Right atrium auricular region (tissue), 2 donors: ENCODE measurements around the gene TMEM176B. TPM values are rescaled to one million over a fixed set of nuclear protein-coding genes. Genes with fewer than 3 reads are reported as not detected.

Source experiments
- DNase-seq: peaks from one replicate; pipeline ENCODE4 v3.0.0-alpha.2; 2019; ENCODE audit warnings: low spot score
- H3K27ac ChIP-seq, 2 donors: fragments of 200-600 bp; sonication (generic); 1 replicate in 1 of 2; 2 replicates in 1 of 2; pipeline ENCODE4 v1.5.1; 2016 to 2019
- H3K27me3 ChIP-seq, 2 donors: fragments of 200-600 bp; sonication (generic); one replicate each; pipeline versions ENCODE4 v1.5.1 to v1.6.0; 2017 to 2019
- H3K36me3 ChIP-seq: fragments of 200-600 bp; sonication (generic); one replicate; pipeline ENCODE4 v1.5.1; 2016
- H3K4me1 ChIP-seq, 2 donors: fragments of 200-600 bp; sonication (generic); one replicate each; pipeline versions ENCODE4 v1.5.1 to v1.6.0; 2017 to 2019
- H3K4me3 ChIP-seq, 2 donors: fragments of 200-600 bp; sonication (generic); 1 replicate in 1 of 2; 2 replicates in 1 of 2; pipeline ENCODE4 v1.5.1; 2017 to 2019; ENCODE audit warnings: mild to moderate bottlenecking in 1 of 2, moderate library complexity in 1 of 2
- H3K9me3 ChIP-seq, 2 donors: fragments of 200-600 bp; sonication (generic); one replicate each; pipeline ENCODE4 v1.5.1; 2019
- total RNA-seq, 2 donors: library from RNA; depleted of rRNA; stranded (reverse); fragments of >200 nt; gene quantifications; one replicate each; pipeline ENCODE4 v1.1.0, GENCODE V29; 2016
- TF ChIP-seq, protein P1 (sequence below), 2 donors: fragments of 200-600 bp; sonication (generic); IDR thresholded peaks; one replicate each; pipeline ENCODE4 v1.5.1; 2019; ENCODE audit warnings: antibody characterized with exemption in 2 of 2

Gene TMEM176B
- total RNA-seq, 2 donors from 2014 or later, result 162 to 227 TPM

DNA sequence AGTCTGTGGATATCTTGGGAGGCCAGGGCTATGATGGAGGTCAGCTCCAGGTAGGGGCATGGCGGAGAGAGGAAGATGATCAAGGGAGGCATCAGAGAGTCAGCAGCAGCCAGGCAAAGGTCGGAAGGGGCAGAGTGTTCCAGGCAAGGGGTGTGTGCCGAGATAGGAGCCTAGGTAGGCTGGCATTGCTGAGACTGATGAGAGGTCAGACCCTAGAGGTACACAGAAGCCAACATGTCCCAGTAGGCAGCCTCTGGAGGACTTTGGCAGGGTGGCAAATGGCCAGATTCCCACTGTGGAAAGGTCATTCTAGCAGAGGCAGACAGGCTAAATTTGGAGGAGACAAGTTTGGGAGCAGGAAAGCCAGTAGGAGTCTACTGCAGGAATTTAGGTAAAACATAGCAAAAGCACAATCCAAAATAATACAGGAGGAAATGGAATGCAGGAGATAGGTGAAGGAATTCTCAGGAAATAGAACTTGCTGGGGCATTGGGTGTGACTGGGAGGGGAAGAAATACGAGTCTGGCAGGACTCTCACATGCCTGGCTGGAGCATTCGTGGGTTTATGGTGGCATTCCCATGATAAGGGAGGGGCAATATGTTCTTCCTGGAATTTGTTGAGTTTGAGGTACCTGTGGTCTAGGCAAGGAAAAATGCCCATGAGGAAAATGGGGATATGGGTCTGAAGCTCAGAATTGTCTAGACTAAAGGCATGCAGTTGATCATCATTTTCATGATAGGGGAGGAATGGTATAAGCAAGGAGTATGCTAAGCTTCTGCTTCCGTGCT lies 26.1 kb upstream of the TMEM176B start:
- H3K27ac ChIP-seq, result peak overlapping the region; percentile 33 to 84
- DNase-seq, result no peak

DNA sequence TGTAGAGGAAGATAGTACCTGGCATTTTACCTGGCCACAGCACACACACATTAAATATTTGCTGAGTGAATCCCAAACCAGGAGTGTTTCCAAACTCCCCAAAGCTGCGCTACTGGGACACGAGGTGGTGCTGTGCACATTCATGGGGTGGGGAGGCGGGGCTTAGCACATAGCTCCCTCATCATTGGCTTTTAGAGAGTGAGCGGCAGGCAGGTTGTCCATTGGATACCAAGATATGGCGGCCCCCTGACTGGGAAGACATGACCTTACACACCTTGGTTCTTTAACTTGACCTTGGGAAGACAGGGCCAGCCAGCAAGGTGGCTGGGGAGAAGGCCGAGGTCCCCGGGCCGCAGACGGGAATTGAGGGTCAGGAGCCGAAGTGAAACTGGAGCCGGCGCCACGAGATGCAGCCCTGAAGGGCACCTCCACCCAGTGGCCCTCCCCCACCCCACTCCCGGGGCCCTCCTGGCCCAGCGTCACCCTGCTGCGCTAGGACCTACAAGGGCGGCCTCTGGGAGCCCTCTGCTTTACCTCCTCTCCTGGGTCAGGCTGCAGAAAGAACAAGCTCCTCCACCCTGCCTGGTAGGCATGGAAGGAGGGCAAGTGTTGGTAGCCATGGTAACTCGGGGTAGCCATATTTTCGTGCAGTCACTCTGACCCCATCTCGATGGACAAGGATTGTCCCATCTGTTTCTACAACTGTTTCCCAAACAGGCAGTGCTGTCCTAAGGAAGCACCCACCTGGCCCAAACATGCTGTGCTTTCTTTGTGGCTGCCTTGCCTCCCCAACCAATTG lies 24.4 kb upstream of the TMEM176B start:
- H3K4me3 ChIP-seq, result no peak overlapping the region
- H3K36me3 ChIP-seq, result no peaks in the 10 kb centered on the region
- peak overlapping the region; percentile 54 to 84 for H3K27ac ChIP-seq
- H3K4me1 ChIP-seq, result peaks cover 0 to 39% of the 10 kb centered on the region in 2 donors
- DNase-seq, result no peak
- TF ChIP-seq, protein P1, sequence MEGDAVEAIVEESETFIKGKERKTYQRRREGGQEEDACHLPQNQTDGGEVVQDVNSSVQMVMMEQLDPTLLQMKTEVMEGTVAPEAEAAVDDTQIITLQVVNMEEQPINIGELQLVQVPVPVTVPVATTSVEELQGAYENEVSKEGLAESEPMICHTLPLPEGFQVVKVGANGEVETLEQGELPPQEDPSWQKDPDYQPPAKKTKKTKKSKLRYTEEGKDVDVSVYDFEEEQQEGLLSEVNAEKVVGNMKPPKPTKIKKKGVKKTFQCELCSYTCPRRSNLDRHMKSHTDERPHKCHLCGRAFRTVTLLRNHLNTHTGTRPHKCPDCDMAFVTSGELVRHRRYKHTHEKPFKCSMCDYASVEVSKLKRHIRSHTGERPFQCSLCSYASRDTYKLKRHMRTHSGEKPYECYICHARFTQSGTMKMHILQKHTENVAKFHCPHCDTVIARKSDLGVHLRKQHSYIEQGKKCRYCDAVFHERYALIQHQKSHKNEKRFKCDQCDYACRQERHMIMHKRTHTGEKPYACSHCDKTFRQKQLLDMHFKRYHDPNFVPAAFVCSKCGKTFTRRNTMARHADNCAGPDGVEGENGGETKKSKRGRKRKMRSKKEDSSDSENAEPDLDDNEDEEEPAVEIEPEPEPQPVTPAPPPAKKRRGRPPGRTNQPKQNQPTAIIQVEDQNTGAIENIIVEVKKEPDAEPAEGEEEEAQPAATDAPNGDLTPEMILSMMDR (IDR thresholded peaks at IDR 0.05), result no peak
- no peaks in the 10 kb centered on the region for H3K9me3 ChIP-seq
- no peaks in the 10 kb centered on the region for H3K27me3 ChIP-seq

More for the DNA sequence above, 26.1 kb upstream of the TMEM176B start:
- Histone ChIP-seq H3K9me3 (no peaks in the 10 kb centered on the region), H3K4me1 (peaks cover 0 to 34% of the 10 kb centered on the region in 2 donors), H3K36me3 (no peaks in the 10 kb centered on the region), H3K4me3 (no peak overlapping the region), H3K27me3 (no peaks in the 10 kb centered on the region)
- TF ChIP-seq, protein P1 (IDR thresholded peaks at IDR 0.05), result no peak

DNA sequence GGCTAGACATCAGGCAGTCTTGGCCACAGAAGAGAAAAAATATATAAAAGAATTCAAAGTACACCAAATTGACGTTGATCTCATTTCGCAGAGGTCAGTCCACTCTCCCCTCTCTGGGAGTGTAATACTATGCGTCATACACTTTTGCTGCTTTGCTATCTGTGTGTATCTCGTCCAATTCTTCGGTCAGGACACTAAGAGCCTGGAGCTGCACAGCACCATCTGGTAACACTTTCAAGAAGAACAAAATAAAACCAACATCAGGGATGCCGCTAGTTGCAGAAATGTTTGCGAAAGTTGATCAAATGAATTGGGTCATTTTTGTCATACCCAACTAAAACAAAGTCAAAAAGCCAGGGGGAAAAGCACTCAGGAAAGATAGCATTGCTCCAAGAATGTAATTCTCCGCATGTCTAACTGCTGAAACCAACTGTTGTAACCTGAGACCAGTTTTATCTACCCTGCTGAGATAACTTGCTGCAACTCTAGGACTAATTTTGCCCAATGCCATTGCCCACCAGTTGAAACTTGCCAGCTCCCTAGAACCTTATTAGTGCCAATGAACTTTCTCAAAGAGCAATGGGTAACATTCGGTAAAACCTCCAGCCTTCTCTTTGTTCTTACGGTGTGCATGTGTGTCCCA lies 23.4 kb upstream of the TMEM176B start:
- TF ChIP-seq, protein P1 (IDR thresholded peaks at IDR 0.05), result no peak
- Histone ChIP-seq H3K9me3 (no peaks in the 10 kb centered on the region), H3K27me3 (no peaks in the 10 kb centered on the region), H3K36me3 (no peaks in the 10 kb centered on the region), H3K27ac (peak overlapping the region; percentile 54 to 84), H3K4me1 (peaks cover 0 to 39% of the 10 kb centered on the region in 2 donors), H3K4me3 (no peak overlapping the region)
- DNase-seq, result no peak

DNA sequence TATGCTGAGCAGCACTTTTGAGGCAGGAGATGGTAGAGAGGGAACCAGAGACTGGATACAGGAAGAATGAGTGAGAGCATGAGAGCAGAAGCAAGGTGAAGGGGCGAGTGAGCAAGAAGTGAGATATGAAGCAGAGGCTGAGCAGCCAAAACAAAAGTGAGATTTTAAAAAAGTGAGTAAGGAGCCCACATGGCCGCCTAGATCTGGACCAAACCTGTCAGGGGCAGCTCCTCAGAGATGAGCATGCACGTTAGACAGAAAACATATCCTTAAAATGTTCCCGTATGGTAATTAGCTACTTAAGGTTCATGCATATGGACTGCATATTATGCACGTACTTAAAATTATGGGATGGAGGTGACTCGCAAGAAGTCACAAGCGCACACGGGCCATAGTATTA lies 22.9 kb upstream of the TMEM176B start:
- DNase-seq, result no peak
- no peaks in the 10 kb centered on the region for H3K36me3 ChIP-seq
- no peaks in the 10 kb centered on the region for H3K27me3 ChIP-seq
- peak overlapping the region; percentile 54 to 84 for H3K27ac ChIP-seq
- no peaks in the 10 kb centered on the region for H3K9me3 ChIP-seq
- TF ChIP-seq, protein P1 (IDR thresholded peaks at IDR 0.05), result no peak
- peaks cover 0 to 39% of the 10 kb centered on the region in 2 donors for H3K4me1 ChIP-seq
- H3K4me3 ChIP-seq, result no peak overlapping the region

DNA sequence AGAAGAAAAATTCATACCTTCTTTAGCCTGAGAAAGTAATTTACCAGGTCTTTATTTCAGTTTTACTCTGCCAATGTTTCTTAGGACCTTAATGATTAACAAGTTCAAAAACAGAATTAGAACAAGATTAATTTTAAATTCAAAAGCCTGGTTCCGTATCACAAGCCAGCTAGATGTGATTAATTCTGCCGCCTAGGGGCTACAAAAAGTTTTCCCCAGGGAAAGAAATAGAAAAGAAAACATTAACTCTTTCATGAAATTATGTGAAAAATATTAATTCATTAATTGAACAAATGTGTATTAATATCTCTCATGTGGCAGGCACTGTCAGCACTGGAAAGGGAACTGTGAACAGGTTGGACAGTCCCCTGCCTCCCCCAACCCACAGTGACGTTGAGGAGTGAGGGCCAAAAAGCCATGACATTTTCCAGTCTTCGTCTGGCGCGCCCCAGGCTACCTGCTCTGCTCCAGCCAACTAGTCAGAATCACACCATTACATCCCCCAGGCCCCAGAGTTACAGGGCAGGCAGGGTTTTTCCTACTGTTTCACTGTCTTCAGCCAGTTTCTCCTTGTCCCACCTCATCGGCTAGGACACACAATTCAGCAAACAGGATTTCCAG lies 20.5 kb upstream of the TMEM176B start:
- DNase-seq, result no peak
- peaks cover 0 to 24% of the 10 kb centered on the region in 2 donors for H3K4me1 ChIP-seq
- no peaks in the 10 kb centered on the region for H3K27me3 ChIP-seq
- H3K4me3 ChIP-seq, result no peak overlapping the region
- peaks cover 0 to 12% of the 10 kb centered on the region in 2 donors for H3K9me3 ChIP-seq
- peak overlapping the region; percentile 40 to 76 for H3K27ac ChIP-seq
- TF ChIP-seq, protein P1 (IDR thresholded peaks at IDR 0.05), result peak in 1 of 2 donors; percentile 35
- no peaks in the 10 kb centered on the region for H3K36me3 ChIP-seq
